Nephron (organoid): ENCODE measurements around the gene ABTB2.

Experiments used
- H3K27ac Mint-ChIP-seq, 3 experiments: 2 replicates each; pipeline ENCODE4 v1.8.0; 2020; ENCODE audit warnings: mixed read lengths in 3 of 3, mild to moderate bottlenecking in 2 of 3, moderate library complexity in 1 of 3
- H3K27me3 Mint-ChIP-seq: 2 replicates; pipeline ENCODE4 v1.8.0; 2021; ENCODE audit warnings: low read depth, mild to moderate bottlenecking, moderate library complexity, mixed read lengths
- H3K36me3 Mint-ChIP-seq: 2 replicates; pipeline ENCODE4 v1.8.0; 2020; ENCODE audit warnings: low read depth, mixed read lengths
- H3K4me1 Mint-ChIP-seq: 2 replicates; pipeline ENCODE4 v1.8.0; 2020; ENCODE audit warnings: mixed read lengths
- H3K4me3 Mint-ChIP-seq, 3 experiments: 2 replicates each; pipeline ENCODE4 v1.8.0; 2020; ENCODE audit warnings: mild to moderate bottlenecking in 3 of 3, mixed read lengths in 3 of 3, moderate library complexity in 2 of 3
- H3K9me3 Mint-ChIP-seq: 2 replicates; pipeline ENCODE4 v1.8.0; 2020; ENCODE audit warnings: mixed read lengths
- CTCF ChIP-seq, 3 experiments: fragments of 200-600 bp; sonication (generic); IDR thresholded peaks; one replicate each; pipeline ENCODE4 v1.5.0; 2021; ENCODE audit warnings: antibody characterized with exemption in 3 of 3; ENCODE audit not compliant: unreplicated experiment in 3 of 3

The ABTB2 gene

GRCh38 chr11:34355726-34356125, 2.1 kb downstream of the ABTB2 start:
- Mint-ChIP-seq H3K27me3 (peaks cover 29% of the 10 kb centered on the region), H3K4me3 (peak overlapping the region; percentile 78 to 96 (median 87)), H3K9me3 (no peaks in the 10 kb centered on the region), H3K4me1 (peaks cover 49% of the 10 kb centered on the region), H3K36me3 (no peaks in the 10 kb centered on the region), H3K27ac (no peak overlapping the region)
- no peak for TF ChIP-seq CTCF (IDR thresholded peaks at IDR 0.05; ENCODE audit: unreplicated experiment in 3 of 3)

GRCh38 chr11:34354782-34355181, 3.0 kb downstream of the ABTB2 start:
- H3K36me3 Mint-ChIP-seq = no peaks in the 10 kb centered on the region
- H3K9me3 Mint-ChIP-seq = no peaks in the 10 kb centered on the region
- peak overlapping the region; percentile 56 to 96 (median 65) for H3K4me3 Mint-ChIP-seq
- peaks cover 52% of the 10 kb centered on the region for H3K4me1 Mint-ChIP-seq
- no peak overlapping the region for H3K27ac Mint-ChIP-seq
- TF ChIP-seq CTCF (IDR thresholded peaks at IDR 0.05; ENCODE audit: unreplicated experiment in 3 of 3) = no peak
- peaks cover 36% of the 10 kb centered on the region for H3K27me3 Mint-ChIP-seq

- Mint-ChIP-seq H3K27ac (no peak overlapping the region), H3K4me3 (peak overlapping the region; percentile 38 to 73 (median 69)), H3K36me3 (no peaks in the 10 kb centered on the region), H3K4me1 (peaks cover 56% of the 10 kb centered on the region), H3K27me3 (peaks cover 37% of the 10 kb centered on the region), H3K9me3 (no peaks in the 10 kb centered on the region)
- no peak for TF ChIP-seq CTCF (IDR thresholded peaks at IDR 0.05; ENCODE audit: unreplicated experiment in 3 of 3)
These were observed 3.9 kb downstream of the ABTB2 start for GRCh38 chr11:34353881-34354280.

- no peak overlapping the region for H3K27ac Mint-ChIP-seq
- H3K9me3 Mint-ChIP-seq = no peaks in the 10 kb centered on the region
- H3K27me3 Mint-ChIP-seq = peaks cover 40% of the 10 kb centered on the region
- H3K36me3 Mint-ChIP-seq = no peaks in the 10 kb centered on the region
- H3K4me1 Mint-ChIP-seq = peaks cover 72% of the 10 kb centered on the region
- TF ChIP-seq CTCF (IDR thresholded peaks at IDR 0.05; ENCODE audit: unreplicated experiment in 3 of 3) = no peak
- H3K4me3 Mint-ChIP-seq = no peak overlapping the region
These were observed 5.9 kb downstream of the ABTB2 start for GRCh38 chr11:34351687-34352469.

GRCh38 chr11:34351051-34351450, 6.8 kb downstream of the ABTB2 start:
- Mint-ChIP-seq H3K36me3 (no peaks in the 10 kb centered on the region), H3K27ac (no peak overlapping the region), H3K4me3 (no peak overlapping the region), H3K4me1 (peaks cover 76% of the 10 kb centered on the region), H3K27me3 (peaks cover 32% of the 10 kb centered on the region), H3K9me3 (no peaks in the 10 kb centered on the region)
- no peak for TF ChIP-seq CTCF (IDR thresholded peaks at IDR 0.05; ENCODE audit: unreplicated experiment in 3 of 3)

- peaks cover 76% of the 10 kb centered on the region for H3K4me1 Mint-ChIP-seq
- H3K9me3 Mint-ChIP-seq = no peaks in the 10 kb centered on the region
- H3K36me3 Mint-ChIP-seq = no peaks in the 10 kb centered on the region
- H3K27me3 Mint-ChIP-seq = peaks cover 31% of the 10 kb centered on the region
- no peak overlapping the region for H3K27ac Mint-ChIP-seq
- H3K4me3 Mint-ChIP-seq = no peak overlapping the region
- TF ChIP-seq CTCF (IDR thresholded peaks at IDR 0.05; ENCODE audit: unreplicated experiment in 3 of 3) = no peak
These were observed 7.9 kb downstream of the ABTB2 start for GRCh38 chr11:34349882-34350281.
